Fibroblast of skin of right quadriceps (primary cell): Measurements from ENCODE around the gene NT5DC4.
"Not testable (repeated sequence)": the region's sequence is repeated elsewhere in the genome, so short reads cannot be mapped to it uniquely, and the experiment has no call there.

ENCODE experiments used
- DNase-seq: peaks from one replicate; pipeline ENCODE4 v3.0.0-alpha.2; 2013

Gene NT5DC4

DNA sequence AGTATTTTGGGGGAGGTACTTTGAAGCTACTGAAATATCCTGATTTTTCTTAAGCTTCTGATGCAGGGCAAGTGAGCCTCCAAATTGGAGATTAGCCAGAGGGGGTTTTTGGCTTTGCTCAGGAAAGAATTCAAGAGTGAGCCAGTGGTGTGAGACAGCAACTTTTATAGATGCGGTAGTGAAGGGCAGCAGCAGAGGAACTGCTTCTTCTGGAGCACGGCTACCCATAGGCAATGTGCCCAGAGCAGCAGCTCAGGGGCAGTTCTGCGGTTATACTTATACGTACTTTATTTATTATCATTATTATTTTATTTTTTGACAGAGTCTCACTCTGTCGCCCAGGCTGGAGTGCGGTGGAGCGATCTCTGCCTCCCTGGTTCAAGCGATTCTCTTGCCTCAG, 19.8 kb upstream of the NT5DC4 start:
- DNase-seq, result no peak

DNA sequence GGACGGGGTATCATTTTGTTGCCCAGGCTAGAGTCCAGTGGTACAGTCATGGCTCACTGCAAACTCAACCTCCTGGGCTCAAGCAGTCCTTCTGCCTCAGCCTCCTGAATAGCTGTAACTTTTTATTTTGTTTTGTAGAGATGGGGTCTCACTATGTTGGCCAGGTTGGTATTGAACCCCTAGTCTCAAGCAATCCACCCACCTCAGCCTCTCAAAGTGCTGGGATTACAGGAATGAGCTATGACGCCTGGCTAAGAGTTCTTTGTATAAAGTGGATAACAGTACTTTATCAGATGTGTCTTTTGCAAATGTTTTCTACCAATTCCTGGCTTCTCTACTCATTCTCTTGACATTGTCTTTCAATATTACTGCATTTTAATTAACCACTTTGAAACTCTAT, 17.1 kb upstream of the NT5DC4 start:
- DNase-seq, result no peak

DNA sequence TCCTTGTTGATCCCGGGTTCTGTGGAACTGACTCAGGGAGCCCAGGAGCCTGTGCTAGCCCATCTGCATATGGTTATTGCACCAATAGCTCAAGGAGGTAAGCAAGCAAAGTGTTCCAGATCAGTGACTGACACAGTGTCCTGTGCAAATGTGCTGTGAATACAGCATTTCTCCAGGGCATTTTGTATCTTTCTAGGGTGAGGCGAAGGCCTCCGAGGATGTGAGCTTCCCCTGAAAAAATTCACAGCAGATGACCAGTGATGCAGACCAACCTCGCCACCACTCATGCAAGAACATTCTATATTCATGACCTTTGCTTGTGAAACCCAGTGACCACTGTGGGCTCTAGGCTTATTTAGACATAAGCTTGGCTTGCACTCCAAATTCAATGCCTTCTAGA, 15.2 kb upstream of the NT5DC4 start:
- no peak for DNase-seq

DNA sequence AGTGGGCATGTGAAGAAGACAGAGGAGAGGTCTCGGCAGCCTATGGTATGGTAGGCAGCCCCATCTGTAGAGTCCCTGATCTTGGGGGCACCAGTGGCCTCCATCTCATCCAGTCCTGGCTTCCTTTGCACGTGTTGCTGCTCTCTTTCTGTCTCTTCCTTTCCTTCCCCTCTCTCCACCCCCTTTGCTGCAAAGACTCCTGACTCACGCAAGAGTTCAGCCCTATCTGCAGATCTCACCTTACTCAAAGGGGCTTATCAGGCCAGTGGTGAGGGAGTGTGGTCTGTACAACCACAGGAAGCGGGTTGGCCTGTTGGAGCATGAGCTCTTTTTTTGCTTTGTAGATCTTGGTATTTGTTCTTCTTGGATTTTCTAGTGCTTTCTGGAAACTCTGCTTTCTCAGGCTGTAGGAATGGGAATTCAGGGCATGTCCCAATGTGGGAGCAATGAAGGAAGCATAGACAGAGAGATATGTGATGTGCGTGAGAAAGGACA, 14.6 kb upstream of the NT5DC4 start:
- DNase-seq, result peak; percentile 45

DNA sequence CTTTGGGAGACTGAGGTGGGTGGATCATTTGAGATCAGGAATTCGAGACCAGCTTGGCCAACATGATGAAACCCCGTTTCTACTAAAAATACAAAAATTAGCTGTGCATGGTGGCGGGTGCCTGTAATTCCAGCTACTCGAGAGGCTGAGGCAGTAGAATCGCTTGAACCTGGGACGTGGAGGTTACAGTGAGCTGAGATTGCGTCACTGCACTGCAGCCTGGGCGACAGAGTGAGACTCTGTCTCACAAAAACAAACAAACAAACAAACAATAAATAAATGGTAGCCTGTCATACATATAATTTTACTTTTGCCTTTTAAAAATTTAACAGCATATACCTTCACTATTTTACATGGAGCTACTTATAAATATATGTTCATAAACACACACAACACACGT, 13.9 kb upstream of the NT5DC4 start:
- not testable (repeated sequence) for DNase-seq

DNA sequence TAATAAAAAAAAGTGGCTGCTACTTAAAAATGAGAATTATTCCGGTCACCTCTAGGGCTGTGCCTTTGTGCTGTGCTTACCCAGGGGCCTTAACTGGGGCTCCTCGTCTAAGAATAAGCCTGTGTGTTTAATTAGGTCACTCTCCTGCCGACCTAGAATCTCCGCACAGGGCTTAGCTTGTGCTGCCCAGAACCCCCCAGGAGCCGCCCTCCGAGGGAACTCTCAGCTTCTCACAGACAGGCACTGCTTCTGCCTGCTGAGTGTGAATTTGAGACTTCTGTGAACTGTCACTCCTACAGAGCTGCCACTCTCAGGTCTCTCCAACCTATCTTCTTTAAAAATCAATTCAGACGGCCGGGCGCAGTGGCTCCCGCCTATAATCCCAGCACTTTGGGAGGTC, 11.9 kb upstream of the NT5DC4 start:
- no peak for DNase-seq

DNA sequence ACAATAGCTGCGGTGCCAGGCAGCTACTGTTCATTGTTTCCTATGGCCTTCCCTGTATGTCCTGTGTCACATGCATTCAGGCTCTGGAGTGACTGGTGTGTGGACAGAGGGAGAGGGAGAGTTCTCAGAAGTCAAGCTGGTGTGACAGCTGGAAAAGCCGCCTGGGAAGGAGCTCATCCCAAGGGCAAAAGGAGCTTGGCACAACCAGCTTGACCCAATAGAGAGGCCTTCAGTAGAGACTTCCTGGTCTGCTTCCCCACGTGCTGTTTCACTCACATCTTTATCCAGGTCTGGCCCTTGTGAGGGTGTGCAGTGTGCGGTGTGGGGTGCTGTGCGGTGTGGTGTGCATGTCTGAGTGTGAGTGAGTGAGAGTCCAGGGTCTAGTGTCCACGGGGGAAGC, 11.1 kb upstream of the NT5DC4 start:
- no peak for DNase-seq

DNA sequence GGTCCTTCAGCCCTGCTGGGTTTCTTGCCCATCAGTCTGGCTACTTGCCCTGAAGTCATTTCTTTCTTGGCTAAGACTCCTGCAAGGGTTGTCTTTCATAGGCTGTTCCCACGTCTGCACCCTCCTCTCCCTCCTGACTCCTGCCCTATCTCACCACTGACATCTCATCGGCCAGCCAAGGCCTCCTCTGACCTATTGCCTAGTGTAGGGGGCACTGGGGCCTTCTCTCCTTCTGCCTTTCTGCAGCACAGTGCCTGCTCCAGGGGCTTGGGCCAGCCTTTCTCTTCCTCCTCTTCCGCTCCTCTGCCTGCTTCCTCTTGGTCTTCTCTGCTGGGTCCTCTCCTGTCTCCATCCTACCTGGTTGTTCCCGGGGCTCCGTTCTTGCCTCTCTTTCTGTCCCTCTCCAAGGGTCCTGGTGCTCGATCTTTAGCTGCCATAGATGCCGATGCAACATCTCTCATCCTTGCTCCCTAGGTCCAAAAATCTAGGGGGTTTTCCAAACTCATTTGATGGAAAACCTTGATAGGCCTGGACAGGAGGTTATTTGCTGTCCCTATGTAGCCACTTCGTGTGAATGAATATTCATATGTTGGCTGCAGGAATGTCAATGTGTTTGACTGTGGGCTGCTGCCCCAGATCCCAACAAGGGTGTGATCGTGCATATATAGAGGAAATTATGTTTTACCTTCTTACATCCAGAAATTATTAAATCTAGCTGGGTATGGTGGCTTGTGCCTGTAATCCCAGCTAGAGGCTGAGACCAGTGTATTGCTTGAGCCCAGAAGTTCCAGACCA, 9.7 kb upstream of the NT5DC4 start:
- DNase-seq, result no peak

DNA sequence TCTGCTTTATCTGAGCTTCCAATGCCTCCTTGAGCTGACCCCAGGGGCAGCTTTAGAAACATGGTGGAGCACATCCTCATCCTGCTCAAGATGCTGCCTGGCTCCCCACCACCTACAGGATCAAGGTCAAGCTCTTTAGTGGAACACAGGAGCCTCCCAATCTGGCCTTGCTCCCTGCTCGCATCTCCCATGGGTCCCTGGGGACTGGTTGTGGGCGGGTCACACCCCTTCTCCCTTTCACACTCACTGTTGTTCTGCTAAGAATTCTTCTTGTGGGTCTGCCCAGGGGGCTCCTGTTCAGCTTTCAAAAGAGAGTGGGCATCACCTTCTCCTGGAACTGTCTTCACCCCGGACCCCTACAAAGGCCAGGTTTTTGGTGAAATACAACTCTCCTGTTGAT, 8.4 kb upstream of the NT5DC4 start:
- no peak for DNase-seq

DNA sequence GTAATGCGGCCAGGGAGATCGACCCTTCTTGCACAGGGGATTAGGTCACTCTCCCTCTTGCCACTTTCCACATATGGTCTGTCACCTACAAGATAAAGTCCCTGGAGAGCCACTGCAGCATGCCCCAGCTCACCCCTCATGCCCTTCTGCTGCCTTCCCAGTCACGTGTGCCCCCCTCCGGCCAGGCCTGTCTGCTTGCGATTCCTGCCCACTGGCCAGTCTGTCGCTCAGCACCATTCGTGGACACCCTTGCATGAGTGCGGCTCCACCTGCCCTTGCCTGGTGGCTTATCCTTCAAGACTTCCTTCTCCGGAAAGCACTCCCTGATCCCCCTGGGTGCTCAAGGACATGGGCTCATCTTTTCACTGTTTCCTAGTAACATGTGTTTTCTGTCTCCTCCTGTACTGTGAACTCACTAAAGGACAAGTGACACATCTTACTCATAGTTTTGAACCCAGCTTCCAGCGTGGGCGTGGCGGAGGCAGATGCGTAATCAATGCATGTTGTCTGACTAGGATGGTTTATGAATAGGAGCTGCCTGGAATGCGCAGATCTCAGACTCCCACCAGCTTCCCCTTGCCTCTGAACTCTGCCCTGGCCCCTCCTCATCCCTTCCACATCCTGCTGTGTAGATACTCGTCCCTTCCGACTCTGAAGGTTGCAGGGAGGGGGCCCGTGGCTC, 7.8 kb upstream of the NT5DC4 start:
- DNase-seq, result peak; percentile 46

DNA sequence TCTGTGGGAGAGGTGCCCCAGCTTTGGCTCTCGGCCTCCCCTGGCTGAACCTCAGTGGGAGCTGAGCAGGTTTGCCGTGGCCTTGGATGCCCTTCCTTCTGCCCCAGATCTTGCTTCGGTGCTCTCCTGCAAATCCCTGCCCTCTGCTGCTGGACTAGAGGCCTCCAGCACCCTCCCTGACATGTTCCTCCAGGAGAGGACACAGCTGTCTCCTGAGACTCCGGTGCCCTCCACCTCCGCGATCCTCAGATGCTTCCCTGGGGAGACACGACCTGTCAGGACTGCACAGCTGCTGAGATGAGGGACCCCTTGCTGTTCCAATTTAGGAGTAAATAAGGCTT, 7.3 kb upstream of the NT5DC4 start:
- no peak for DNase-seq

DNA sequence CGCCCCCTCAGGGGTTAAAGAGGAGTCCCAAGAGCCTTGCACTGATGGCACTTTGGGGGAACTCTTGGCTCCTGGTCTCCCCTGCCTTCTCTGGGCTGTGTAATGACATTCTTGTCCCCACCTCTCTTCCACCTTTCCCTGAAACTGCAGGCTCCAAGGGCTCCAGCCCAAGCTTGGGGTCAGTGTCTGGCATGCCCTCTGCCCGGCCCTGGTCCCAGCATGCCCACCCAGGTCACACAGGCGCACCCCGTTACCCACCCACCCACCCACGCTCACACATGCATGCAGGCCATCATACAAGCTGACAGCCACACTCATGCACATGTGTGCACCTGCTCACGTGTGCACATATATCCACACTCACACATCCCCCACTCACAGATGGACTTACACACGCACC, 6.9 kb upstream of the NT5DC4 start:
- DNase-seq, result no peak

DNA sequence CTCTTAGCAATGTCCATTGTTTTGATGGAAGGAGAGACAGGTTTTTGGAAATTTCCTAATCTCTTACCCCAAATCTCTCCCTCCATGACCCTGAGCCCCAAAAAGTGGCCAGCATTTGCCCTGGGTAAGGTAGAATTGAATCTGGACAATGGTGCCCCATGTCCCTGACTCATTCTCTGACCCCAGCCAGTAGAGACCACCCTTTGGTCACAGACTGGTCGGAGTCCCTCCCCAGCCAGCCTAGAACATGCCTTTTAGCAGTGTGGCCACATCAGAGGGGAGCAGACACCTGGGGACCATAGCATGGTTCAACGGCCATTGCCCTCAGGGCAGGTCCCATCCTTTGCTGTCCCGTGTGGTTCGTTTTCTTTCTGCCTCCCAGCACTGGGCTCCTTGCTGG, 6.5 kb upstream of the NT5DC4 start:
- DNase-seq, result no peak

DNA sequence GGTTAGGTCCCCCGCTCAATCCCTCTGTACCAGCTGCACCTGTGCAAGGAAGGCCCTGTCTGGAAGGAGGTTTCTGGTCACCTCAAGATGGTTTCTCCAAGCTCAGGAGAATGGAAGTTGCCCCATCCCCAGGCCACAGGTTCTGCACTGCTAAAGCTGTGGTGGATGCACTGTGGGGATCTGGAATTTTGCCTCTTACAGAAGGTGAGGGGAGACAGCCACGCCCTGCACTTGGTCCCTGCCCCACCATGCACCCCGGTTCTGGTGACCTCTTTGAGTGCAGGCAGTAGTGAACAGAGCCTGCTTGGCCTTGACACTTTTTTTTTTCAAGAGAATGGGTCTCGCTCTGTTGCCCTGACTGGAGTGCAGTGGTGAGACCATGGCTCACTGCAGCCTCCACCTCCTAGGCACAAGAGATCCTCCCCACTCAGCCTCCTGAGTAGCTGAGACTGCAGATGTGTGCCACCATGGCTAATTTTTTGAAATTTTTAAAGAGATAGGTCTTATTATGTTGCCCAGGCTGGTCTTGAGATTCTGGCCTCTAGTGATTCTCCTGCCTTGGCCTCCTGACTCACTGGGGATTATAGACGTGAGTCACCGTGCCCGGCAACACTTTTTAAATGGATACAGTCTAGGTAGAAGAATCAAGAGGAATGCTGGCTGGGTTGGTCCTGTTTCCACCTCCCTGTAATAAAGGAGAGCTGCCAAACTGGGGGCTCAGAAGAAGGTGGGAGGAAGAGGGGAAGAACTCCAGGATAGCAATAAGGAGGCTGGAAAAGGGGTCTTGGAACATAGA, 5.8 kb upstream of the NT5DC4 start:
- DNase-seq, result peak; percentile 46

DNA sequence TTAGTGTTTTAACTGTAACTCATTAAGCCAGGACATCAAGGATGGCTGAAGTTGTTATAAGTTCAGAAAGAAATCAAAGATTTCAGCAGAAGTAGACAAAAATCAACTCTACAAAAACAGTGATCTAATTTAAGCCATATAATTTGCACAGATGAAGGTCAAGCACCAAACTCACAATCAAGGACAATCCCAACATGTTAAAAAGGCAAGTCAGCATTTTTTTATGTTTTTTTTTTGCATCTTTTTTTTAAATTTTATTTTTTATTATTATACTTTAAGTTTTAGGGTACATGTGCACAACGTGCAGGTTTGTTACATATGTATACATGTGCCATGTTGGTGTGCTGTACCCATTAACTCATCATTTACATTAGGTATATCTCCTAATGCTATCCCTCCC, 4.7 kb upstream of the NT5DC4 start:
- DNase-seq, result not testable (repeated sequence)

DNA sequence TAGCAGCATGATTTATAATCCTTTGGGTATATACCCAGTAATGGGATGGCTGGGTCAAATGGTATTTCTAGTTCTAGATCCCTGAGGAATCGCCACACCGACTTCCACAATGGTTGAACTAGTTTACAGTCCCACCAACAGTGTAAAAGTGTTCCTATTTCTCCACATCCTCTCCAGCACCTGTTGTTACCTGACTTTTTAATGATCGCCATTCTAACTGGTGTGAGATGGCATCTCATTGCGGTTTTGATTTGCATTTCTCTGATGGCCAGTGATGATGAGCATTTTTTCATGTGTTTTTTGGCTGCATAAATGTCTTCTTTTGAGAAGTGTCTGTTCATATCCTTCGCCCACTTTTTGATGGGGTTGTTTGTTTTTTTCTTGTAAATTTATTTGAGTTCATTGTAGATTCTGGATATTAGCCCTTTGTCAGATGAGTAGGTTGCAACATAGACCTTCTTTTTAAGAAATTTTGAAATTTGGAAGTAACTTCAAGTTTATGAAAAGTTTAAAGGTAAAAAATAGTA, 3.9 kb upstream of the NT5DC4 start:
- not testable (repeated sequence) for DNase-seq

DNA sequence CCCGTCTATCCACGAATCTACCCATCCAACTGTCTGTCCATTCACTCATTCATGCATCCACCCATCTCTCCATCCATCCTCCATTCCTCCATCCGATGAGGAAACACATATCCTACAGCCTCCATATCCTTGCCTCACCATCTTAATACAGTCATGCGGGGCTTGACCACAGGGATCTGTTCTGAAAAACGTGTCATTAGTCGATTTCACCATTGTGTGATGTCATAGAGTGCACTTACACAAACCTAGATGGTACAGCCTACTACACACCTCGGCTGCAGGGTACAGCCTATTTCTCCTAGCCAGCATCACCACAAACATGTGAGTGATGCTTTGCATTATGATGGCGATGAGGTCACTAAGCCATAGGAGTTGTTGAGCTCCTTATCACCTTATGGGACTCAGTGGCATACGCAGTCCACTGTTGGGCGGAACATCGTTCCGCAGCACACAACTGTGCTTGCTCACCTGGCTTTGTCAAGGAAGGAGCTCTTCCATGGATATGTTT, 1.9 kb upstream of the NT5DC4 start:
- DNase-seq, result no peak

DNA sequence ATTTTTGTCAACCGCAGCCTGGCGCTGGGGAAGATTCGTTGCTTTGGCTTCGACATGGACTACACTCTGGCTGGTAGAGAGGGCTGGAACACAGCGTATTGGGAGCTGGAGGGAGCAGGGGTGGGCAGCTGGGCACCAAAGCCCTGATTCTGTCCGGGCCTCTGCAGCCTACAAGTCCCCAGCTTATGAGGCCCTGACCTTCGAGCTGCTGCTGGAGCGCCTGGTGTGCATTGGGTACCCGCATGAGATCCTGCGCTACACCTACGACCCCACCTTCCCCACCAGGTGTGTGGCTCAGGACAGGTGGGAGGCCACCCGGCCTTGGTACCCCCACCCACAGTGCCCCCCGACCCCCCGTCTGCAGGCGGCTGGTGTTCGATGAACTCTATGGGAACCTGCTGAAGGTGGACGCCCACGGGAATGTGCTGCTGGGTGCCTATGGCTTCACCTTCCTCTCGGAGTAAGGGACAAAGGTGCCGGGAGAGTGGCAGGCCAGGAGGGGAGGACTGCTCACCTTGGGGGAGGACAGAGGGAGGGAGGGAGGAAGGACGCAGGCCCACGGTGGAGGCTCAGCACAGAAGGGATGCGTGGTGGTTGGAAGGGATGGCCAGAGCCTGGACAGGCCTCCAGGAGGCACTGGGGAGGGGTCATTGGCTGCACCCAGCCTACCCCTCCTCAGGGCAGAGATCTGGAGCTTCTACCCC, 1.2 kb downstream of the NT5DC4 start:
- DNase-seq, result no peak

DNA sequence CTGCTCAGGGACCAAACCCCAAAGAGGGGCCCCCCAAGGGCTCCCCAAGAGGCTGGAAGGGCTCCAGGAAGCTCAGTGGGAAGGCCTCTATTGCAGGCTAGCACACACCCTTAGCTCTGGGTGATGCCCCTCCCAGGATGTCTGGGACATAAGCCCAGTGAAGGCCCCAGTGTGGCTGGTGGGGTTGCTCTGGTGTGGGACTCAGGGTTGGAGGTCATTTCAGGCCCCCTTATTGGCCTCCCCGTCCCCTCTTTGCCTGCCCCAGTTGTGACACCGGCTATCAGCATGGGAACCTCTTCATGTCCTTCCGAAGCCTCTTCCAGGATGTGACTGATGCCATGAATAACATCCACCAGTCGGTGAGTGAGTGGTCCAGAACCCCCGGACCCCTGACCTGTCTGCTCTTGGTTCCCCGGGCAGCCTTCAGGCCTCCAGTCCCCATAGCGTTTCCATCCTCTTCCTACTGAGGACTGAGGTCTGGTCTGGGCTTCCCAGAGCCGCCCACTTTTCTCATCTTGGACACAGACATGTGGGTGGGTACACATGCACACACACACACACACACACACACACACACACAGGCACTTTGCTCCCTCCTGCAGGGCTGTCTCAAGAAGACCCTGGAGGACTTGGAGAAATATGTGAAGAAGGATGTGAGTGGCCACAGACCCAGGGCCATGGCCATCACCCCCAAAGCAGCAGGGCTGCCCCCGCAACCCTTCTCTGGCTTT, 2.2 kb downstream of the NT5DC4 start:
- no peak for DNase-seq

DNA sequence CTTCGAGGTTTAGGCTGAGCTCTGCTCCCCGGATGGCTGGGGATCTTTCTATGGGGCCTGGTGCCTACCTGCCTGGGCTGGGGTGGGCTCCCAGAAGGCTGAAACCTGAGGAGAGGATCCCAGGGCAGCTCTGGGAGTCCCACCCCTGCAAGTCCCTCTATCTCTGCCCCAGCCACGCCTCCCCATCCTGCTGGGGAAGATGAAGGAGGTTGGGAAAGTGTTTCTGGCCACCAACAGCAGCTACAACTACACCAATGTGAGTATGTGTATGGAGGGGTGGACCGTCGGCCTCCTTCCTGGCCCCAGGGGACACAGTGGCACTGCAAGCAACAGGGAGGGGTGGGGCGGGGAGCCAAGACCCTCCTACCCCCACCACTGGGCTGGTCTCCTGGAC, 2.7 kb downstream of the NT5DC4 start:
- DNase-seq, result no peak

DNA sequence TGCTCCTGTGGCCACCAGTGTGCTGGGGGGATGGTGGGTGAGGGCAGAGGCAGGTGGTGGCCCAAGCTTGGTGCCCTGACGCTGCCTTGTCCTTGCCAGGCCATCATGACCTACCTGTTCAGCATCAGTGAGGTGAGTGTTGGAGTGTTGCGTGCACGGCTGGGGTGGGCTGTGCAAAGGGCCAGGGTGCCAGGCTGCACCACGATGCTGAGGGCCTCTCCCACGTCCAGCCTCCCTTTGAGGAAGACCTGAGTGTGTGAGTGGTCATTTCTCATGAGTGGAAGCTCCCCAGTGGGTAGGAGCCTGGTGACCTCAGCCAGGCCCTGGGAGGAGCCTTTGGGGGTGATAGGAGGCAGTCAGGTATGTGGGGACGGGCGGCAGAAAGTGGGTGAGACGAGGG, 3.2 kb downstream of the NT5DC4 start:
- no peak for DNase-seq
